ENCODE measurements around the gene SDK1. TPM values are rescaled to one million over a fixed set of nuclear protein-coding genes. Genes with fewer than 3 reads are reported as not detected.

The SDK1 gene
- total RNA-seq, 2 donors from 2014 or later: 3.1 to 3.6 TPM

GRCh38 chr7:3805151-3805550 is 504.1 kb downstream of the SDK1 start:
- Histone ChIP-seq H3K4me3 (no peak overlapping the region), H3K27me3 (no peaks in the 10 kb centered on the region), H3K36me3 (no peaks in the 10 kb centered on the region), H3K9me3 (no peaks in the 10 kb centered on the region), H3K4me1 (no peaks in the 10 kb centered on the region), H3K27ac (no peak overlapping the region)
- no peak for DNase-seq (ENCODE audit: low spot score)
- TF ChIP-seq CTCF (IDR thresholded peaks at IDR 0.05): no peak

- DNase-seq (ENCODE audit: low spot score): no peak
- TF ChIP-seq CTCF (IDR thresholded peaks at IDR 0.05): no peak
- Histone ChIP-seq H3K27me3 (no peaks in the 10 kb centered on the region), H3K27ac (no peak overlapping the region), H3K4me3 (no peak overlapping the region), H3K36me3 (no peaks in the 10 kb centered on the region), H3K4me1 (no peaks in the 10 kb centered on the region), H3K9me3 (no peaks in the 10 kb centered on the region)
These were observed 505.5 kb downstream of the SDK1 start for GRCh38 chr7:3806516-3806915.

- Histone ChIP-seq H3K27ac (no peak overlapping the region), H3K4me3 (no peak overlapping the region), H3K27me3 (no peaks in the 10 kb centered on the region), H3K9me3 (no peaks in the 10 kb centered on the region), H3K4me1 (no peaks in the 10 kb centered on the region), H3K36me3 (no peaks in the 10 kb centered on the region)
- DNase-seq (ENCODE audit: low spot score): no peak
- TF ChIP-seq CTCF (IDR thresholded peaks at IDR 0.05): no peak
These were observed 506.8 kb downstream of the SDK1 start for GRCh38 chr7:3807824-3808223.

GRCh38 chr7:3821488-3821887 is 520.4 kb downstream of the SDK1 start:
- no peak for DNase-seq (ENCODE audit: low spot score)
- no peak for TF ChIP-seq CTCF (IDR thresholded peaks at IDR 0.05)
- H3K36me3 ChIP-seq: no peaks in the 10 kb centered on the region
- H3K4me1 ChIP-seq: no peaks in the 10 kb centered on the region
- H3K9me3 ChIP-seq: no peaks in the 10 kb centered on the region
- no peaks in the 10 kb centered on the region for H3K27me3 ChIP-seq
- no peak overlapping the region for H3K4me3 ChIP-seq
- no peak overlapping the region for H3K27ac ChIP-seq

- DNase-seq (ENCODE audit: low spot score): no peak
- H3K9me3 ChIP-seq: no peaks in the 10 kb centered on the region
- H3K4me3 ChIP-seq: no peak overlapping the region
- TF ChIP-seq CTCF (IDR thresholded peaks at IDR 0.05): no peak
- H3K4me1 ChIP-seq: no peaks in the 10 kb centered on the region
- no peaks in the 10 kb centered on the region for H3K27me3 ChIP-seq
- H3K27ac ChIP-seq: no peak overlapping the region
- H3K36me3 ChIP-seq: no peaks in the 10 kb centered on the region
These were observed 524.4 kb downstream of the SDK1 start for GRCh38 chr7:3825491-3825890.

- no peaks in the 10 kb centered on the region for H3K27me3 ChIP-seq
- H3K4me1 ChIP-seq: no peaks in the 10 kb centered on the region
- no peak overlapping the region for H3K4me3 ChIP-seq
- TF ChIP-seq CTCF (IDR thresholded peaks at IDR 0.05): no peak
- H3K9me3 ChIP-seq: no peaks in the 10 kb centered on the region
- no peak overlapping the region for H3K27ac ChIP-seq
- H3K36me3 ChIP-seq: no peaks in the 10 kb centered on the region
- DNase-seq (ENCODE audit: low spot score): no peak
These were observed 531.1 kb downstream of the SDK1 start for GRCh38 chr7:3832199-3832598.

Data from right atrium auricular region (tissue), 2 donors.